ENCODE data around the gene WDR7. TPM values are rescaled to one million over a fixed set of nuclear protein-coding genes. Genes with fewer than 3 reads are reported as not detected.

WDR7 gene
- total RNA-seq, 1 donor from 2014 or later, result 13.5 TPM

GRCh38 chr18:56959120-56959519, 308.0 kb downstream of the WDR7 start:
- no peaks in the 10 kb centered on the region for H3K9me3 ChIP-seq
- intact Hi-C loops (cut with DNase I), result no loop called here
- DNase-seq (ENCODE audit: low spot score in 2 of 2), result no peak
- H3K4me3 ChIP-seq, result no peak overlapping the region
- H3K4me1 ChIP-seq, result no peaks in the 10 kb centered on the region
- no peaks in the 10 kb centered on the region for H3K27me3 ChIP-seq
- H3K36me3 ChIP-seq, result peaks cover 0 to 2% of the 10 kb centered on the region in 2 donors
- H3K27ac ChIP-seq, result no peak overlapping the region
- TF ChIP-seq CTCF (IDR thresholded peaks at IDR 0.05), result no peak

- intact Hi-C loops (cut with DNase I), result no loop called here
Observed at GRCh38 chr18:56962322-56962721, 311.2 kb downstream of the WDR7 start.

GRCh38 chr18:56967035-56967434, 315.9 kb downstream of the WDR7 start:
- H3K9me3 ChIP-seq, result no peaks in the 10 kb centered on the region
- intact Hi-C loops (cut with DNase I), result no loop called here

More at GRCh38 chr18:56962322-56962721, 311.2 kb downstream of the WDR7 start:
- no peak for DNase-seq (ENCODE audit: low spot score in 2 of 2)
- Histone ChIP-seq H3K4me1 (no peaks in the 10 kb centered on the region), H3K27ac (no peak overlapping the region), H3K9me3 (no peaks in the 10 kb centered on the region), H3K36me3 (peaks cover 2 to 7% of the 10 kb centered on the region in 2 donors), H3K4me3 (no peak overlapping the region), H3K27me3 (no peaks in the 10 kb centered on the region)
- TF ChIP-seq CTCF (IDR thresholded peaks at IDR 0.05), result no peak

GRCh38 chr18:56973487-56973886, 322.3 kb downstream of the WDR7 start:
- intact Hi-C loops (cut with DNase I), result no loop called here
- TF ChIP-seq CTCF (IDR thresholded peaks at IDR 0.05), result no peak
- Histone ChIP-seq H3K4me1 (no peaks in the 10 kb centered on the region), H3K27ac (no peak overlapping the region), H3K9me3 (no peaks in the 10 kb centered on the region), H3K36me3 (no peaks in the 10 kb centered on the region), H3K4me3 (no peak overlapping the region), H3K27me3 (no peaks in the 10 kb centered on the region)
- no peak for DNase-seq (ENCODE audit: low spot score in 2 of 2)

More at GRCh38 chr18:56967035-56967434, 315.9 kb downstream of the WDR7 start:
- H3K36me3 ChIP-seq, result peaks cover 0 to 7% of the 10 kb centered on the region in 2 donors
- no peaks in the 10 kb centered on the region for H3K4me1 ChIP-seq
- DNase-seq (ENCODE audit: low spot score in 2 of 2), result no peak
- no peak overlapping the region for H3K27ac ChIP-seq
- no peak for TF ChIP-seq CTCF (IDR thresholded peaks at IDR 0.05)
- no peaks in the 10 kb centered on the region for H3K27me3 ChIP-seq
- no peak overlapping the region for H3K4me3 ChIP-seq

GRCh38 chr18:56974141-56974540, 323.0 kb downstream of the WDR7 start:
- no peaks in the 10 kb centered on the region for H3K9me3 ChIP-seq
- H3K27me3 ChIP-seq, result no peaks in the 10 kb centered on the region
- intact Hi-C loops (cut with DNase I), result no loop called here
- no peak for TF ChIP-seq CTCF (IDR thresholded peaks at IDR 0.05)
- no peak for DNase-seq (ENCODE audit: low spot score in 2 of 2)
- H3K27ac ChIP-seq, result no peak overlapping the region
- no peaks in the 10 kb centered on the region for H3K36me3 ChIP-seq
- H3K4me1 ChIP-seq, result no peaks in the 10 kb centered on the region
- H3K4me3 ChIP-seq, result no peak overlapping the region

GRCh38 chr18:56975276-56975675, 324.1 kb downstream of the WDR7 start:
- no peaks in the 10 kb centered on the region for H3K4me1 ChIP-seq
- no peaks in the 10 kb centered on the region for H3K27me3 ChIP-seq
- H3K27ac ChIP-seq, result no peak overlapping the region
- no peak for TF ChIP-seq CTCF (IDR thresholded peaks at IDR 0.05)
- H3K36me3 ChIP-seq, result no peaks in the 10 kb centered on the region
- intact Hi-C loops (cut with DNase I), result no loop called here
- DNase-seq (ENCODE audit: low spot score in 2 of 2), result no peak
- no peaks in the 10 kb centered on the region for H3K9me3 ChIP-seq
- no peak overlapping the region for H3K4me3 ChIP-seq

Data from ascending aorta (tissue), 2 donors.